ENCODE measurements around the gene HACL1. TPM values are rescaled to one million over a fixed set of nuclear protein-coding genes. Genes with fewer than 3 reads are reported as not detected.

The HACL1 gene
- total RNA-seq (7.8 and 11.2 TPM in 2 replicates), polyA plus RNA-seq (11.0 and 24.6 TPM in 2 replicates)

GRCh38 chr3:15601399-15602145 is at the start of gene HACL1, which contains the start of gene BTD:
TSS of gene HACL1 (minus strand) at chr3:15601569. CDS start at chr3:15601463, 106 bp downstream.
TSS of gene BTD (plus strand) at chr3:15601745. CDS start at chr3:15635440, 33,695 bp downstream.
- Histone ChIP-seq H3K4me1 (ENCODE audit: low read depth) (no peaks in the 10 kb centered on the region), H3K27me3 (no peaks in the 10 kb centered on the region), H3K9me3 (ENCODE audit: low read depth) (no peaks in the 10 kb centered on the region), H3K27ac (peak within 1 kb of the TSS; percentile 92), H3K4me3 (peak within 1 kb of the TSS; percentile 58), H3K36me3 (peaks cover 5% of the 10 kb centered on the region)
- DNase-seq (ENCODE audit: low read depth in 1 of 2, low spot score in 1 of 2), result peak; percentile 99 to 100
- peak; percentile 19 for TF ChIP-seq CTCF (IDR thresholded peaks at IDR 0.05; ENCODE audit: low read depth, low read length)

GRCh38 chr3:15649858-15650257 is 48.5 kb upstream of the HACL1 start:
- TF ChIP-seq CTCF (IDR thresholded peaks at IDR 0.05; ENCODE audit: low read depth, low read length), result no peak
- no peaks in the 10 kb centered on the region for H3K9me3 ChIP-seq (ENCODE audit: low read depth)
- no peaks in the 10 kb centered on the region for H3K36me3 ChIP-seq
- no peaks in the 10 kb centered on the region for H3K27me3 ChIP-seq
- no peak for DNase-seq (ENCODE audit: low read depth in 1 of 2, low spot score in 1 of 2)
- no peak overlapping the region for H3K4me3 ChIP-seq
- no peak overlapping the region for H3K27ac ChIP-seq
- H3K4me1 ChIP-seq (ENCODE audit: low read depth), result no peaks in the 10 kb centered on the region

GRCh38 chr3:15649341-15649740 is 48.0 kb upstream of the HACL1 start:
- Histone ChIP-seq H3K27ac (no peak overlapping the region), H3K4me3 (no peak overlapping the region), H3K4me1 (ENCODE audit: low read depth) (no peaks in the 10 kb centered on the region), H3K36me3 (no peaks in the 10 kb centered on the region), H3K27me3 (no peaks in the 10 kb centered on the region), H3K9me3 (ENCODE audit: low read depth) (no peaks in the 10 kb centered on the region)
- no peak for DNase-seq (ENCODE audit: low read depth in 1 of 2, low spot score in 1 of 2)
- TF ChIP-seq CTCF (IDR thresholded peaks at IDR 0.05; ENCODE audit: low read depth, low read length), result no peak

- H3K4me1 ChIP-seq (ENCODE audit: low read depth), result no peaks in the 10 kb centered on the region
- H3K9me3 ChIP-seq (ENCODE audit: low read depth), result no peaks in the 10 kb centered on the region
- no peak for TF ChIP-seq CTCF (IDR thresholded peaks at IDR 0.05; ENCODE audit: low read depth, low read length)
- H3K27me3 ChIP-seq, result no peaks in the 10 kb centered on the region
- no peaks in the 10 kb centered on the region for H3K36me3 ChIP-seq
- no peak overlapping the region for H3K27ac ChIP-seq
- H3K4me3 ChIP-seq, result no peak overlapping the region
- peak in 1 of 2 donors; percentile 94 for DNase-seq (ENCODE audit: low read depth in 1 of 2, low spot score in 1 of 2)
These were observed 46.3 kb upstream of the HACL1 start for GRCh38 chr3:15647611-15648167.

GRCh38 chr3:15646851-15647511 is 45.6 kb upstream of the HACL1 start:
- no peak for TF ChIP-seq CTCF (IDR thresholded peaks at IDR 0.05; ENCODE audit: low read depth, low read length)
- H3K27ac ChIP-seq, result no peak overlapping the region
- peak in 1 of 2 donors; percentile 95 for DNase-seq (ENCODE audit: low read depth in 1 of 2, low spot score in 1 of 2)
- H3K36me3 ChIP-seq, result no peaks in the 10 kb centered on the region
- no peaks in the 10 kb centered on the region for H3K27me3 ChIP-seq
- H3K4me3 ChIP-seq, result no peak overlapping the region
- no peaks in the 10 kb centered on the region for H3K4me1 ChIP-seq (ENCODE audit: low read depth)
- H3K9me3 ChIP-seq (ENCODE audit: low read depth), result no peaks in the 10 kb centered on the region

Data from cardiac muscle cell (in vitro differentiated cells and primary cell).